ENCODE measurements around the gene TMEM198. TPM values are rescaled to one million over a fixed set of nuclear protein-coding genes. Genes with fewer than 3 reads are reported as not detected.

TMEM198 gene
- total RNA-seq, 2 experiments from 2014 or later = 5.9 to 7.1 TPM

GRCh38 chr2:219536967-219537366, 6.9 kb upstream of the TMEM198 start:
- ChIA-PET CTCF (interaction anchor here (1.3 to 1.9 kb wide), 3 partner anchors 42 to 135 kb away, joined by 3 to 5 read pairs (median 4); a partner anchor contains a TSS), POLR2A (no interaction called here)

GRCh38 chr2:219537657-219538488, 6.0 kb upstream of the TMEM198 start:
- ChIA-PET POLR2A (no interaction called here), CTCF (interaction anchor here (1.3 to 1.9 kb wide), 2 partner anchors 43 to 136 kb away, joined by 4 to 5 read pairs; a partner anchor contains a TSS)

- CTCF ChIA-PET = interaction anchor here (3.5 to 3.7 kb wide), 2 partner anchors 9 to 104 kb away, joined by 14 to 31 read pairs; no protein-coding TSS in a partner anchor
- POLR2A ChIA-PET = no interaction called here
These were observed 5.3 kb upstream of the TMEM198 start for GRCh38 chr2:219538504-219538951.

GRCh38 chr2:219538956-219539788, 4.7 kb upstream of the TMEM198 start:
- ChIA-PET POLR2A (no interaction called here), CTCF (interaction anchor here (1.2 to 3.7 kb wide), 4 partner anchors 9 to 150 kb away, joined by 3 to 31 read pairs (median 14); a partner anchor contains a TSS)

- CTCF ChIA-PET = interaction anchor here (1.1 to 3.7 kb wide), 7 partner anchors 10 to 149 kb away, joined by 3 to 31 read pairs (median 8); a partner anchor contains a TSS
These were observed 3.7 kb upstream of the TMEM198 start for GRCh38 chr2:219539926-219540678.

GRCh38 chr2:219540784-219541504, 2.9 kb upstream of the TMEM198 start:
- CTCF ChIA-PET = interaction anchor here (0.6 to 3.7 kb wide), 22 partner anchors 11 to 152 kb away, joined by 3 to 31 read pairs (median 4); partner anchors contain the start of genes INHA, OBSL1 and STK11IP
- POLR2A ChIA-PET = no interaction called here

More at GRCh38 chr2:219539926-219540678, 3.7 kb upstream of the TMEM198 start:
- POLR2A ChIA-PET = no interaction called here

GRCh38 chr2:219541611-219542180, 2.1 kb upstream of the TMEM198 start:
- CTCF ChIA-PET = interaction anchor here (0.6 to 3.7 kb wide), 28 partner anchors 9 to 153 kb away, joined by 3 to 31 read pairs (median 4); partner anchors contain the start of genes INHA, OBSL1 and STK11IP
- POLR2A ChIA-PET = interaction anchor here (0.6 kb wide), 1 partner anchor 11 kb away, joined by 3 read pairs; no protein-coding TSS in a partner anchor

GRCh38 chr2:219542931-219543595, 765 bp upstream of the TMEM198 start:
- CTCF ChIA-PET = interaction anchor here (0.6 to 3.4 kb wide), 11 partner anchors 9 to 153 kb away, joined by 3 to 13 read pairs (median 6); partner anchors contain the start of gene STK11IP
- POLR2A ChIA-PET = no interaction called here

- CTCF ChIA-PET = interaction anchor here (1.9 kb wide), 1 partner anchor 16 kb away, joined by 5 read pairs; no protein-coding TSS in a partner anchor
- POLR2A ChIA-PET = no interaction called here
These were observed 739 bp downstream of the TMEM198 start for GRCh38 chr2:219544567-219544966.

GRCh38 chr2:219545295-219545942, 1.6 kb downstream of the TMEM198 start:
- CTCF ChIA-PET = interaction anchor here (1.9 kb wide), 1 partner anchor 15 kb away, joined by 5 read pairs; no protein-coding TSS in a partner anchor
- POLR2A ChIA-PET = no interaction called here

- ChIA-PET CTCF (no interaction called here), POLR2A (no interaction called here)
These were observed 2.1 kb downstream of the TMEM198 start for GRCh38 chr2:219545943-219546352.

- CTCF ChIA-PET = interaction anchor here (2.0 kb wide), 1 partner anchor 145 kb away, joined by 7 read pairs; no protein-coding TSS in a partner anchor
- POLR2A ChIA-PET = no interaction called here
These were observed 3.8 kb downstream of the TMEM198 start for GRCh38 chr2:219547621-219548020.

- CTCF ChIA-PET = interaction anchor here (1.3 to 2.0 kb wide), 3 partner anchors 11 to 146 kb away, joined by 4 to 10 read pairs (median 7); no protein-coding TSS in a partner anchor
- POLR2A ChIA-PET = no interaction called here
These were observed 5.2 kb downstream of the TMEM198 start for GRCh38 chr2:219548990-219549389.

- ChIA-PET CTCF (interaction anchor here (1.3 to 2.0 kb wide), 2 partner anchors 11 to 93 kb away, joined by 4 to 10 read pairs; no protein-coding TSS in a partner anchor), POLR2A (no interaction called here)
These were observed 5.8 kb downstream of the TMEM198 start for GRCh38 chr2:219549619-219550018.

- ChIA-PET CTCF (interaction anchor here (1.0 to 1.5 kb wide), 5 partner anchors 8 to 22 kb away, joined by 3 to 10 read pairs (median 3); partner anchors contain the start of genes CHPF and TMEM198), POLR2A (interaction anchor here (1.2 kb wide), 1 partner anchor 10 kb away, joined by 3 read pairs; no protein-coding TSS in a partner anchor)
These were observed 7.9 kb downstream of the TMEM198 start for GRCh38 chr2:219551441-219552381.

All from activated CD8-positive, alpha-beta memory T cell treated with anti-CD3 and anti-CD28 coated beads for 36 hours (primary cell).